SHP77 treated with DMSO at 0.1 percent for 48 hours (cell line): Measurements from ENCODE around the gene TEKT2.

Source experiments
- DNase-seq: peaks from one replicate; lab custom pipeline; 2025; lab: John Stamatoyannopoulos, UW

The TEKT2 gene

GRCh38 chr1:36106269-36106668, 22.4 kb downstream of the TEKT2 start:
- DNase-seq, result no peak

- no peak for DNase-seq
Measured at GRCh38 chr1:36107394-36107793, 23.5 kb downstream of the TEKT2 start.

DNA sequence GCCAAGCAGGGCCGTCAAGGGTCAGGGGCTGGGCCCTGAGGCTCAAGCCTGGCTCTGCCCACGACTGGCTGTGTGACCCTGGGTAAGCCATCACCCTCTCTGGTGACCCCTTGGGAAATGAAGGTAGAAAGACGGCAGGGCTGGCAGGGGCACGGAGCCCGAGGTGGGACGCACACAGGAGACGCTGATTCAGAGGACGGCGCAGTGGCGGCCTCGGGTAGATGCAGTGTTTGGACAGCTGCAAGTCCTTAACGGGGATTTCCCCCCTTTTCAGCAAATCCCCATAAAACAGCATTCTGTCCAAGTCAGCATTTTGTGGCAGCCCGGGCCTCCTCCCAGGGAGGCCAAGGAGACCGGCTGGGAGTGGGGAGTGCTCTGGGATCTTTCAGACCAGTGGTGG, 24.4 kb downstream of the TEKT2 start:
- DNase-seq, result peak; percentile 46

DNA sequence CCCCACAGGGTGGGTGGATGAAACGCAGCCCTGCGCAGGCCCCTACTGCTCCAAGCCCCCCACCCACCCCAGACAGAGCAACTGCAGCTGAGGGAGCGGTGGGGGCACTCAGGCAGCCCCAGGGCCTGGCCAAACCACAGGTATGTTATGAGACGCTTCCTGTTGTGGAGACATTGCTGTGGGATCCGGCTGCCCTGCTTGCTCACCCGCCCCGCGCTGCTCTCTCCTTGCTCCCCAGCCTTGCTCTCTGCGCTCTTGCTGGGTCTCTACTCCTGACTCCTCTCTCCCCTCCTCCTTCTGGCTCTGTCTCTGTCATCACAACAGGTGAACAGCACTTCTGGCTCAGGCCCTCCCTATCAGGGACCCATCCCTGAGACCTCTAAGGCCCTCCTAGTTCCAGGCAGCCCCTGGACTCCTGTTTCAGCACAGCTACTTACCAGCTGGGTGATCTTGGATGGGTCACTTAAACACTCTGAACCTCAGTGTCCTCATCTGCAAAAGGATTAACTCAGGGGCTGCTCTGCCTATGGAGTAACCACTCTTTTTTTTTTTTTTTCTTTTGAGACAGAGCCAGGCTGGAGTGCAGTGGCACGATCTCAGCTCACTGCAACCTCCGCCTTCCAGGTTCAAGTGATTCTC, 25.3 kb downstream of the TEKT2 start:
- DNase-seq, result no peak

DNA sequence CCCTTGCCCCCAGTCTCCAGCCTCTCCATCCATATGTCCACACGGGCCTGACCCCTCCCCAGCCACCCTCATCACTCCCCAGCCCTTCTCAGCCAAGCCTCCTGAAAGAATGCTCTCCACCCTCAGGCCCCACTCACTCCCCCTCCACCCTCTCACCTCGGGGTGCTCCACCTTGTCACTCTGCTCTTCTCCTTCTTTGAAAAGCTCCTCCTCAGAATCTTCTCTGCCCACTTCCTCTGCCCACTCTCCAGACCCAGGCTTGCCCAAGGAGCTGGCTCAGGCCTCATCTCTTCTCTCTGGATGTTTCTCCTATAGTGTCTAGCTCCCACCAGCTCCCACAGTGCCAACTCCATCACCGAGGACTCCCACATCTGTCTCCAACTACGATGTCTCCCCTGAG, 27.3 kb downstream of the TEKT2 start:
- no peak for DNase-seq

DNA sequence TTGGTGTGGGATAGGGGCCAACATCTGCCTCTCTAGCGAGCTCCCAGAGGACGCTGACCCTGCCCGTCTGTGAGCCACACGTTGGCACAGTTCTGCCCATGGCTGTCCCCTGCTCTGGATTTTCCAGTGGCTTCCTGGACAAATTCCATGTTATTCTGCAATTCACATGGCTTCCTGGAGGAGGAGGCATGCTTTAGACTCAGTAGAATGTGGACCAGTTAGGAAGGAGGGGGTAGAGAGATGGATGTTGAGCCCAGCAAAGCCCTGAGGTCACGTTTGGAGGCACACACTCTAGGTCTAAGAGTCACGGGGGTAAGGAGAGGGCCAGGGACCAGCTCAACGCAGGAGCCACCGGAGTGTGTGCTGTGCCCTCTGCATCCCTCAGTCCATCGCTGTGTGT, 28.9 kb downstream of the TEKT2 start:
- DNase-seq, result no peak

DNA sequence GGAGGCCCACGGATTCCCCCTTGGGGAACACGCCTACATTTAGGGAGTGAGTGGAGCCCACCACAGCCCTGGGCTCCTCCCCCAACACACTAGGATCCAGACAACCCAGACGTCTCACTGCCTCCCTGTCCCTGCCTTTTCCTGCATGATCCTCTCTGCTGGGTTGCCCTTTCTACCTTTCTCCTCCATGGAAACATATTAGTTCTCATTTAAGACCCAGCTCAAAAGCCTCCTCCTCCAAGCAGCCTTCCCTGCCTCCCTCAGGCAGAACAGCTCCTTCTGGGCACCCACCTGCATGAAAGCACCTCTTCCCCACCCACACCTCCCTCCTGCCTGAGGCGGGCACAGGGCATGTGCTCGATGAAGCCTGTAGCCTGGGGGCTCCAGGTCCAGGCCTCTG, 30.5 kb downstream of the TEKT2 start:
- DNase-seq, result no peak

DNA sequence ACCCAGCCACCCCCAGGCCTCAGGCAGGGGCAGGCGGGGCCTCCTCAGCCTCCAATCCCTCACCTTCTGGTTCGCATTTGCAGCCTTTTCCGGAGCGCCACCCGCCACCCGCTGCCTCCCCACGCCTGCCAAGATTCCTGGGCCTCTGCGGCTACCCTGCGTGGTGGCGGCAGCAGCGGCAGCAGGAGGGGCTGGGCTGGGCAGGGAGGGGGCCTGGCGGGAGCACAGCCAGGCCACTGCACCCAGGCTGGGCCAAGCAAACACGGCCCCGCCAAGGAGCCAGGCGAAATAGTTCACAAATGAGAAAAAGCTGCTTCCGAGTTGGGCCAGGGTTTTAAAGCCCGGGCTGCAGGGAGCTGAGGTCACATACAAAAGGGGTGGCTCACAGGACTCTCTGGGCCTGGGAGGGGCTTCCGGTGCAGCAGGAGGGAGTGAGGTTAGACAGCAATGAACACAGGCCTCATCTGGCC, 31.3 kb downstream of the TEKT2 start:
- DNase-seq, result no peak

DNA sequence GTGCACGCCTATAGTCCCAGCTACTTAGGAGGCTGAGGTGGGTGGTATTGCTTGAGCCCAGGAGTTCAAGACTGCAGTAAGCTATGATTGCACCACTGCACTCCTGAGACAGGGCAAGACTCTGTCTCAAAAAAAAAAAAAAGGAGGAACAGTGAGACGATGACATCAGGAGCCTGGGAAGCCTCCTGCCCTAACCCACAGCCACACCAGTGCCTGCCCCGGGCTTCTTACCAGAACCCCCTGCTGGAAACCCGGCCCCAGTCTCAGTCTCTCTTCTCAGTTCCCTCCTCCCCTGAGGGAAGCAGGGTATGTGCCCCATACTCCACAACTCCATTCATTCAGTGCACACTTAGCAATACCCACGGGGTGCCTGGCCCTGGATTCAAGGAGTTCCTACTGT, 32.0 kb downstream of the TEKT2 start:
- no peak for DNase-seq

DNA sequence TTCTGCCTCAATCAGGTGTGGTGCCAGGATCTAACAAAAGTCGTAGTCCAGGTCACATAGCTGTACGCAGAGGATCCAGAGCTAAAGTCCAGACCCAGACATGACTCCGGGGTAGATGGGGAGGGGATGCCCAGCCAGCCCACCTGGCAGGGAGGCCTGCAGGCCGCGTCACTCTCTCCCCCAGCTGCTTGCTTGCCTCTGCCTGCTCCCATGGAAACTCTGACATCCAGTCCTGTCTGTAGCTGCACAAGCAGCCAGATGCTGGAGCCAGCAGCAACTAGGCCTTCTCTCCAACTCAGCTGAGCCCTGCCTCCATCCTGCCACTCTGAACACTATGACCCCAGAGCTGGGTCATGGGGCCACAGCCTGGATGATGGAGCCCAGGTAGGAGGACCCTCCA, 33.0 kb downstream of the TEKT2 start:
- DNase-seq, result no peak

- no peak for DNase-seq
Measured at GRCh38 chr1:36118447-36119204, 34.7 kb downstream of the TEKT2 start.

GRCh38 chr1:36119456-36119855, 35.6 kb downstream of the TEKT2 start:
- DNase-seq, result no peak

GRCh38 chr1:36122062-36123030, 38.5 kb downstream of the TEKT2 start:
- no peak for DNase-seq

DNA sequence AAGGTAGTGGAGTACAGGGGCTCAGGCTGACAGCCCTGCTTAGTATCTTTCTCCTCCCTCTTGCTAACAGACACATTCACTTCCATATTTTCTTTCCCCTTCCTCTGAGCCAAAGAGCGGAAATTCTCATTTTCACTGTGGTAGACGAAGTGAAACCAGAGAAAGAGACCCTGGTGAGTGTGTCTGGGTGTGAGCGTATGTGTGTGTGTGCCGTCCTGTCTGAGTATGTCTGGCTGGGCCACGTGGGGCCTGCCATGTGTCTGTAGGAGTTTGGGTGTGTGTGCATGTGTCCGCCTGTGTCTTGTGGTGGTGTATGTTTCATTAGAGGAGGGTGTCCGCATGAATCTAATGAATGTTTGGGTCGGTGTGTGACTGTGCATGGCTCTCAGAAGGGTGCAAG, 39.5 kb downstream of the TEKT2 start:
- no peak for DNase-seq

DNA sequence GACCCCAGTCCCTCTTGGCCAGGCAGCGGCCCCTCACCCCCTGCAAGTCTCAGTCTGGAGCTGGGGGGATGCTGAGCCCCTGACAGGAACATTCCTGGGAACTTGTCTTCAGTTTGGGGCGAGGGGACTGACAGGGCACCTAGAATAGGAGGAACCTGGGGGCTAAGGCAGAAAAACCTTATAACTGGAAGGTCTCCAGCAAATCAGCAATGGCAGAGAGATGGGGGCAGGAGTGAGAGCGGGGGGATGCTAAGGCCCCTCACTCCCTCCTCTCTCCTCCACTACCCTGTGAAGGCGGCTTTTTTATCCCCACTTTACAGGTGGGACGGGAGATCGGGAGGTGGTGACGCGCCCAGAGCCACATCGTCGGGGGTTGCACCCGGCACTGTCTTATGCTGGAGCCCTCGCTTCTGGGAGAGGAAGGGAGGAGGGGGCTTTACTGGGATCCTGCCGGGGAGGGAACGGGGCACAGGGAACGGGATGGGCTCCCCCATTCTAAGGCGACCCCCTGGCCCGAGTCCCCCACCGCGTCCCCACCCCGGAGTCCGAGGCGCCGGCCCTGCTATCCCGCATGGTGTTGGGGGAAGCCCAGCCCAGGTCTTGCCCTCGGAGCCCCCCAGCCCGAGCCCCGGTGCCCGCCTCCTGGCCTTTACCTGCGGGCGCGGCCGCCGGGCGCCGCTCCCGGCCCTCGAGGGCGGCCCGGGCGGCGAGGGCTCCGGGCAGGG, 40.7 kb downstream of the TEKT2 start:
- no peak for DNase-seq

DNA sequence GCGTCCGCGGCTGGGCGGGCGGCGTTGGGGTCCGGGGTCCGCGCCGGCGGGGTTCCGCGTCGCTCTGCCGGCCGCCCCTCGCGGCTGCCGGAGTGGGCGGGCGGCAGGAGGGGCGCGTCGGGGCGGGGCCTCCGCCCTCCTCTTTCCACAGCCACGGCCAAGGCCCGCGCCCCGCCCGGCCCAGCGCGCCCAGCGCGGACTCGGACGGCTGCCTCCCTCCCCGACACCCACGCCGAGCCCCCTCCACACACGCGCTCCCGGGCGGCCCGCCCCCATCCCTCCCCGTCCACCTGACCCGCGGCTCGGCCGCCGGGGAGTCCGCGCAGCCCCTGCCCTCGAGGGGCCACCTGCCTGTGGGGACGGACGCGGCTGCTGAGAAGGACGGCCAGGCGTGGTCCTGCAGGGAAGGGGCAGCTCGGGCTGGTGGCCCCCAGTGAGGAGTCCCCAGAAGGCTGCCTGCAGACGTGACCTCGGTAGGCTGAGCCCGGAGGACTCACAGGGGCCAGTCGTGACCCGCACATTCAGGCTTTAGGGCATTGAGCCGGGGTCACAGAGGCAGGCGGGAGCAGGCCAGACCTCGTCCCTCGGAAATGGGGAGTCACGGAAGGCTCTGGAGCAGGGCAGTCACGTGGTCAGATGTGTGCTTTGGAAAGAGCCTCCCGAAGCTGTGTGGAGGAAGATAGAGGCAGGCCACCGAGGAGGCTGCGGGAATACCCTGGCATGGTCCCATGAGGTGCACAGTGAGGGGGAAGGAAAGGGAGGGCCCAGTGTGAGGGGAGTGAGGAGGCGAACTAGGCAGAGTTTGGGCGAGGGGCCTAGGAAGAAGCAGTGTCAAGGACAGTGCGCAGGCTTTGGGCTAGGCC, 41.5 kb downstream of the TEKT2 start, which contains the start of gene COL8A2:
TSS of gene COL8A2 (minus strand) at position 94 of the 863 bp plus-strand sequence. CDS start 24,980 bp downstream, outside the sequence.
- DNase-seq, result no peak

DNA sequence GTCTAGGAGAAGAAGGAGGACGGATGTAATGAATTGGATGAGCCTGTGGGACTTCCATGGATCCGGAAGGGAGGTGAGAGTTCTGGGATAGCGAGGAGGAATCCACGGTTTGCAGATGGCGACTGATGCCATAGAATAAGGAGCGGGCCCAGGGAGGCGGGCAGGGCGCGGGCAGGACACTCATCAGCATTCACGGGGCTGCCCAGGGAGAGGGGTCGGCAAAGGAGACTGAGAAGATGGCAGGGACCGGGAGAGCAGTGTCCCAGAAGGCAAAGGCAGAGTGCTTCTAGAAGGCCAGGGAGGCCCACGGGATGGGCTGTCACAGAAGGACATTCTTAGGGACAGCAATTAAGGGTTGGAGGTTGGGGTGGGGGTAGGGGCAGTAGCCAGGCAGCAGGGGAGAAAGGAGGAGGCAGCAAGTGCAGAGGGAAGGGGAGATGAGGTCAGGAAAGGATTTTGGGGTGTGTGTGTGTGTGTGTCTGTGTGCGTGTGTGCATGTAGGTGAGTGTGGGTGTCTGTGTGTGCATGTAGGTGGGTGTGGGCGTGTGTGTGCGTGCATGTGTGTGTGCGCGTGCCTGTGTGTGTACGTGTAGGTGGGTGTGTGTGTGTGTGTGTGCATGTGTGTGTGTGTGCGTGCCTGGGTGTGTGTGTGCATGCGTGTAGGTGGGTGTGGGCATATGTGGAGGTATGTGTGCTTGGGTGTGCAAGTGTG, 42.3 kb downstream of the TEKT2 start:
- DNase-seq, result no peak

DNA sequence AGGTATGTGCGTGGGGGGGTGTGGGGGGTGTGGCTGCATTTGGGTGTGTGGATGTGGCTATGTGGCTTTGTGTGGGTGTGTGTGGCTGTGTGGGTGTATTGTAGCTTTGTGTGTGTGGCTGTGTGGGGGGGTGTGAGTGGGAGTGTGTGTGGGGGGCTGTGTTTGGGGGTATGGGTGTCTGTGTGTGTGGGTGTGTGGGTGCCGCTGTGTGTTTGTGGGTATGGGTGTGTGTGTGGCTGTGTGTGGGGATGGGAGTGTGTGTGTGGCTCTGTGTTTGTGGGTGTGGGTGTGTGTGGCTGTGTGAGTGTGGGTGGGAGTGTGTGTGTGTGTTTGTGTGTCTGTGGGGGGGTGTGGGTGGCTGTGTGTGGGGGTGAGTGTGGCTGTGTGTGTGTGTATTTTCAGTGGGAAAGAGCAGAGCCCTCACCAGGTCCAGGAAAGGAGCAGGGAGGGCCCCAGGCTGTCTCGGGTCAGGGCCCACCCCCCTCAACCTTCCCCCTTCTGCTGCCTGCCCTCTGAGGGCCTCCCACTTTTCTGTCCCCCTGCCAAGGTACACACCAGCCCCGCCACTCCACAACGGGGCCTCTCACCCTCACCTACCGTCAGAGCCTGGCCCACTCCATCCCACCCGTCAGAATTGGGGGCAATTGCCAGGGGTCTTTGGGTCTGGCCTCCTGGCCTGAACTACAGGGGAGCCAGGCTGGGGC, 43.1 kb downstream of the TEKT2 start:
- no peak for DNase-seq

DNA sequence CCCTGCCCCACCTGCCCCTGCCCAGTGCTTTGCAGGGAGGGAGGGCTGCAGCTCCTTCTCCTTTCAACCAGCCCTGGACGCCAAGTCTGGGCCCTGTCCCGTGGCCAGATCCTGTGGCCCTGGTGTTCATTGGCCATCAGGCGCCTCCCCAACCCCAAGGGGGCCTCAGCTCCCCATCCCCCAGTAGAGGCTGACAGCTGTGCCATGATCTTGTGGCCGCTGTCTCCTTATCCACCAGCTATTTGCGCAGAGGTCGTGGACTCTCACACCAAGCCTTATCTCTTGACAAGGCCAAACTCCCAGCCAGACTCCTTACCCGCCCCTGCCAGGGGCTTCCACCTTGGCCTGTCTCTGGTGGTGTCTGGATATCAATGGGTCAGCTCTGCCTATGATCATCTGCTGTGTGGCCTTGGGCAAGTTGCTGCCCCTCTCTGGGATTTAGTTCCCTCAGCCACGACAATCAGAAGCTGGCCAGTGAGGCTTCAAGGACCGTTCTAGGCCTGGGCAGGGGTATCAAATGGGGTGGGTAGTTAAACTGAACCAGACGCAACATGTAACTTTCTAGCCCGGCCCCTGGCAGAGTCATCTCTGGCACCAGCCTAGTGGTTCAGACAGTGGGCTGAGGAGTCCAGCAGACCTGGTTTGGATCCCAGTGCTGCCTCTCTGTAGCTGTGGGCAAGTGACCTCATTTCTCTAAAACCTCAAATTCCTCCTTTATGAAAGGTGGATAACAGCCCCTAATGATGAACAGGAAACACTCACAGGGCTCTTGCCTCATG, 44.4 kb downstream of the TEKT2 start:
- DNase-seq, result no peak
